Measurements from ENCODE around the gene ZCCHC14.

GRCh38 chr16:87380881-87381280 lies 111.9 kb downstream of the ZCCHC14 start:
- TF ChIP-seq CTCF (IDR thresholded peaks at IDR 0.05) (no peak), USF2 (IDR thresholded peaks at IDR 0.05) (no peak), POLR2A (IDR thresholded peaks at IDR 0.05; ENCODE audit: low read length) (no peak), MAZ (IDR thresholded peaks at IDR 0.05; ENCODE audit: borderline replicate concordance, low read depth, low read length) (no peak), EHMT2 (IDR thresholded peaks at IDR 0.05; ENCODE audit: low read depth) (no peak), HDAC2 (IDR thresholded peaks at IDR 0.05) (no peak), REST (IDR thresholded peaks at IDR 0.05) (no peak), EP300 (IDR thresholded peaks at IDR 0.05) (no peak), SMC3 (IDR thresholded peaks at IDR 0.05) (no peak), HMGXB4 (CRISPR knock-in tag; IDR thresholded peaks at IDR 0.05; ENCODE audit: borderline replicate concordance) (no peak), RAD21 (conservative IDR thresholded peaks at IDR 0.05 in 1 of 2, IDR thresholded peaks at IDR 0.05 in 1 of 2) (no peak), CHD2 (IDR thresholded peaks at IDR 0.05; ENCODE audit: low read length, partially characterized antibody) (no peak), JUN (IDR thresholded peaks at IDR 0.05) (no peak), CHD4 (IDR thresholded peaks at IDR 0.05; ENCODE audit: borderline replicate concordance) (no peak)

Data from A549 (cell line).